Hepatocyte (in vitro differentiated cells): ENCODE data around the gene DNAH11. TPM values are rescaled to one million over a fixed set of nuclear protein-coding genes. Genes with fewer than 3 reads are reported as not detected.

Experiments used
- DNase-seq: peaks from one replicate; pipeline ENCODE4 v3.0.0-alpha.2; 2016; ENCODE audit warnings: low spot score
- H2AFZ ChIP-seq: fragments of 200-600 bp; sonication (generic); 2 replicates; pipeline ENCODE4 v1.6.0; 2016; ENCODE audit warnings: antibody characterized with exemption, mild to moderate bottlenecking
- H3K27ac ChIP-seq: fragments of 200-600 bp; sonication (generic); 2 replicates; pipeline ENCODE4 v1.5.1; 2016; ENCODE audit warnings: mild to moderate bottlenecking
- H3K27me3 ChIP-seq: fragments of 200-600 bp; sonication (generic); 2 replicates; pipeline ENCODE4 v1.6.1; 2016
- H3K36me3 ChIP-seq: fragments of 200-600 bp; sonication (generic); replicated peaks from 2 replicates; pipeline ENCODE4 v1.5.1; 2016; ENCODE audit warnings: low read depth; ENCODE audit not compliant: insufficient read depth
- H3K4me1 ChIP-seq: fragments of 200-600 bp; sonication (generic); 2 replicates; pipeline ENCODE4 v1.5.1; 2016; ENCODE audit warnings: mild to moderate bottlenecking, moderate library complexity; ENCODE audit not compliant: insufficient read depth
- H3K4me2 ChIP-seq: fragments of 200-600 bp; sonication (generic); 2 replicates; pipeline ENCODE4 v1.6.0; 2016
- H3K4me3 ChIP-seq: fragments of 200-600 bp; sonication (generic); 2 replicates; pipeline ENCODE4 v1.5.1; 2016; ENCODE audit warnings: mild to moderate bottlenecking
- H3K79me2 ChIP-seq: fragments of 200-600 bp; sonication (generic); 2 replicates; pipeline ENCODE4 v1.6.0; 2017; ENCODE audit warnings: mild to moderate bottlenecking
- H3K9me2 ChIP-seq: fragments of 200-600 bp; sonication (generic); replicated peaks from 2 replicates; pipeline ENCODE4 v1.6.0; 2017; ENCODE audit warnings: mild to moderate bottlenecking; ENCODE audit not compliant: insufficient read depth
- H3K9me3 ChIP-seq: fragments of 200-600 bp; sonication (generic); 2 replicates; pipeline ENCODE4 v1.5.1; 2016; ENCODE audit warnings: low read depth, mild to moderate bottlenecking
- H4K20me1 ChIP-seq: fragments of 200-600 bp; sonication (generic); 2 replicates; pipeline ENCODE4 v1.6.0; 2016; ENCODE audit warnings: mild to moderate bottlenecking; ENCODE audit not compliant: insufficient read depth, poor library complexity, severe bottlenecking
- CTCF ChIP-seq: fragments of 200-600 bp; sonication (generic); IDR thresholded peaks from 2 replicates; pipeline ENCODE4 v1.5.1; 2016; ENCODE audit warnings: antibody characterized with exemption, mild to moderate bottlenecking; ENCODE audit not compliant: poor library complexity
- EZH2 ChIP-seq: fragments of 200-600 bp; sonication (generic); IDR thresholded peaks from 2 replicates; pipeline ENCODE4 v1.6.1; 2016; ENCODE audit warnings: antibody characterized with exemption, mild to moderate bottlenecking, borderline replicate concordance
- EZH2phosphoT487 ChIP-seq: fragments of 200-600 bp; sonication (generic); IDR thresholded peaks from one replicate; pipeline ENCODE4 v1.6.1; 2018; ENCODE audit warnings: antibody characterized with exemption, mild to moderate bottlenecking, low read depth, moderate library complexity; ENCODE audit not compliant: unreplicated experiment, severe bottlenecking
- WGBS: methylation state at CpG from one replicate; pipeline ENCODE4 v1.1.6; 2016; ENCODE audit warnings: low lambda C conversion rate; ENCODE audit errors: missing lambda C conversion rate; 5-methylcytosine and 5-hydroxymethylcytosine counted together
- polyA plus RNA-seq: library from polyadenylated mRNA; unstranded; fragments of >200 nt; fragmentation: Nextera tagmentation; extraction: Ambion mirVana; gene quantifications from 2 replicates; pipeline ENCODE4 v1.2.1, GENCODE V29; 2016
- total RNA-seq: library from RNA; depleted of rRNA; stranded (reverse); fragments of >200 nt; gene quantifications from 2 replicates; pipeline ENCODE4 v1.2.3, GENCODE V29; 2014

Gene DNAH11
- total and polyA plus RNA-seq, 2 experiments from 2014 or later: 0.43 to 1.3 TPM

- Histone ChIP-seq H2AFZ (no peak overlapping the region), H3K4me3 (no peak overlapping the region), H3K9me2 (no peaks in the 10 kb centered on the region), H4K20me1 (no peaks in the 10 kb centered on the region), H3K9me3 (no peaks in the 10 kb centered on the region), H3K4me1 (peaks cover 3% of the 10 kb centered on the region), H3K4me2 (no peak overlapping the region), H3K27ac (no peak overlapping the region), H3K27me3 (no peaks in the 10 kb centered on the region), H3K36me3 (no peaks in the 10 kb centered on the region), H3K79me2 (no peaks in the 10 kb centered on the region)
- no peak for DNase-seq
- no peak for TF ChIP-seq CTCF
- 99% methylated on average over 4 of the region's 4 CpGs for WGBS
Measured at GRCh38 chr7:21763818-21764217, 221.0 kb downstream of the DNAH11 start.

GRCh38 chr7:21766218-21766617 lies 223.4 kb downstream of the DNAH11 start:
- 44% methylated on average over 2 of the region's 2 CpGs for WGBS
- DNase-seq: no peak

GRCh38 chr7:21767300-21767900 lies 224.6 kb downstream of the DNAH11 start:
- peak; percentile 87 for DNase-seq
- H4K20me1 ChIP-seq: no peaks in the 10 kb centered on the region

More at GRCh38 chr7:21766218-21766617, 223.4 kb downstream of the DNAH11 start:
- H2AFZ ChIP-seq: no peak overlapping the region
- no peak overlapping the region for H3K4me2 ChIP-seq
- H3K27ac ChIP-seq: no peak overlapping the region
- no peaks in the 10 kb centered on the region for H3K79me2 ChIP-seq
- H4K20me1 ChIP-seq: no peaks in the 10 kb centered on the region
- no peak overlapping the region for H3K4me3 ChIP-seq
- H3K36me3 ChIP-seq: no peaks in the 10 kb centered on the region
- no peak for TF ChIP-seq EZH2phosphoT487
- no peak for TF ChIP-seq CTCF
- TF ChIP-seq EZH2: no peak
- no peaks in the 10 kb centered on the region for H3K4me1 ChIP-seq
- H3K9me3 ChIP-seq: no peaks in the 10 kb centered on the region
- peaks cover 9% of the 10 kb centered on the region for H3K27me3 ChIP-seq
- H3K9me2 ChIP-seq: no peaks in the 10 kb centered on the region

More at GRCh38 chr7:21767300-21767900, 224.6 kb downstream of the DNAH11 start:
- Histone ChIP-seq H3K36me3 (no peaks in the 10 kb centered on the region), H3K27me3 (peaks cover 14% of the 10 kb centered on the region), H3K4me2 (no peak overlapping the region), H3K9me2 (no peaks in the 10 kb centered on the region), H3K79me2 (no peaks in the 10 kb centered on the region), H3K27ac (no peak overlapping the region), H2AFZ (no peak overlapping the region), H3K9me3 (no peaks in the 10 kb centered on the region), H3K4me3 (no peak overlapping the region), H3K4me1 (no peaks in the 10 kb centered on the region)
- peak; percentile 84 for TF ChIP-seq CTCF
- TF ChIP-seq EZH2: no peak
- 20% methylated on average over 6 of the region's 6 CpGs for WGBS
